Stimulated activated CD8-positive, alpha-beta memory T cell treated with anti-CD3 and anti-CD28 coated beads, Interleukin-4, amount 100 ng/mL, for 1 hour (primary cell): ENCODE measurements around the gene COL4A2.

ENCODE experiments used
- DNase-seq, 2 donors: peaks; one replicate each; pipeline ENCODE4 v3.0.0-alpha.2; 2020; ENCODE audit warnings: low read depth in 2 of 2, low spot score in 1 of 2

The COL4A2 gene

DNA sequence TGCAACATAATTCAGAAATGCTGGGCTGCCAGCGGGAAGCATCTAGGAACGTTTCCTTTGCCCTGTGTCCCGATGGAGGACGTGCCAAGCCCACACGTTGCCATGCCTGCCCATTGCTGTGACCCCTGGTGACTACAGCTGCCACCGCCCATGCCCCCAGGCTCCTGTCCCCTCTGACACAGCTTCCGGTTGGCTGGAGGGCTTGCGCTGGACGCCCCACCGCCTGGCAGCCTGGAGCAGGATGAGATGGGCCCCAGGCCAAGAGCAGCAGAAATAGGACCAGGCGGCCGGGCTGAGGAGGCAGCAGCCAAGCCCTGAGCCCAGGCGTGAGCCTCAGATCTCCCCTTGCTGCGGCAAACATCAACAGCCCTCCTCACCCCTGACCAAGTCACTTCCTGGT lies 125.9 kb downstream of the COL4A2 start:
- no peak for DNase-seq

GRCh38 chr13:110434629-110435028 lies 127.5 kb downstream of the COL4A2 start:
- no peak for DNase-seq

DNA sequence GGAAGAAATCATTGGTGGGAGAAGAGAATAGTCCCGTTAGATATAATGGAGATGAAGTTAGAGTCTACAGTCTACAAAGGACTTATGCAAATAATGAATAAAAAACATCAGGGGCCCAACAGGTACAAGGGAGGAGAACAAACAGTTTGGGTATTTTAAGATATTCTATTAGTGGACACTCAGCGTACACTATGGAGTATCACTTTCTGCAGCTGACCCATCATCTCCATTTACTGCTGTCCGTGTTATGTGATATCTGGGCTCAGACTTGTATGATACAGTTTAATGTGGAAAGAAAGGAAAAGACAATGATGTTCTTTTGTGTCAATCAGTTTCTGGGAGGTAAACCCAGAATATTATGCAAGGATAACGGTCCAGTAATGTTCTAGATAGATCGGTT lies 128.2 kb downstream of the COL4A2 start:
- DNase-seq, result no peak

DNA sequence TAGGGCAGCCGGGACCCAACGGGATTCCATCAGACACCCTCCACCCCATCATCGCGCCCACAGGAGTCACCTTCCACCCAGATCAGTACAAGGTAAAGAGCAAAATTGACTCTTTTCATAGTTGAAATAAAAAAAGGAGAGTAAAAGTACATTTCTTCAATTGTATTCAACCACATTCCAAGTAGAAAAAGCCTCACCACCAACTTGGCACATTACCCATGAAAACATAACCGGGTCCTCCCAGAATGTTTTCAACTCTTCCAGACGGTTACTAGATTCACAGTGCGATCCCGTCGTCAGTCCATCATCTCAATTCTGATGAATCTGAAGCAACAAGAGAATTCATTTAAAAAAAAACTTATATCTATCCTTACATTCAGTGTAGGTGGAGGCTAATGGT lies 129.2 kb downstream of the COL4A2 start:
- DNase-seq, result no peak

DNA sequence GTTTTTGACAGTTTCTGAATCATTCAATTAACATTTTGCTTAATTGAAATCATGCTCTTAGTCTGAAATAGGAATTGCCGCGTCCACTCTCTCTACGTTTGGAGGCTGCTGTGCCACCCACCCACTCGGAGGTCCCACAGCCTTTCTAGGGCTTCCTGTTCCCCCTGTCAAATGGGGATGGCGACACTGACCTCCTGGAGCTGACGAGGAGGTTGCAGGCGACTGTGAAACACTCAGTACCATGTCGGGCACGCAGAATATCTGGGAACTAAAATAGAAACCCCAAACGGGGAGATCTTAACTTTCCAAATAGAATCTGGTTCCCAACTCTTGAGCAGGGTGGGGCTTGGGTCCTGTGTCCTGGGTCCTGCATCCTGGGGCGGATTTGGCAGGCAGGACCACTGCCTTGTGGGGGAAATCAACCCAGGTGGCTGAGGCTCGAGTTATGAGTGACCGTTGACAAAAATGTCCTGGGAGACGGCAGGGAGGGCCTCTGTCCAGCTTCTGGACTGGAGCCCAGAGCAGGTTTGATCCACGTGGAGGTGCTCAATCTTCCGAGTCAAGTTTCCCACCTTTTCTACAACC lies 129.8 kb downstream of the COL4A2 start:
- no peak for DNase-seq

DNA sequence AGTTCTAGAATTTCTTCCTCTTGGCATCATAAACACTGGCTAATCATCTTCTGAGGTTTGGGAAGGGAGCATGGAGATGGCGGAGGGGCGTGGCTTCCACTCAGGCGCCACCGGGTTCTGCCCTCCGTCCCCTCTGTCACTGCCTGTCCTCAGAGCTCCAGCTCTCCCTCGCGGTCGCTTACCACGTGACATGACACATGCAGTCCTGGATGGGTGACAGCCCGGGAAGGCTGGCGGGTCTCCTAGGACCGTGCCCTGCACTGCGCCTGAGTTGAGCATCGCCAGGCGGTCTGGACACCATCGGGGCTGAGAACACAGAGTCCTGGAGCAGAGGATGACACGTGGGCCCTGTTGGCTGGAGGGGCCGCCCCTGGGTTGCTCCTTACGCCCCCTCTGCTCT lies 131.1 kb downstream of the COL4A2 start:
- no peak for DNase-seq

- DNase-seq, result no peak
Observed at GRCh38 chr13:110438776-110439175, 131.7 kb downstream of the COL4A2 start.

GRCh38 chr13:110440946-110441731 lies 134.1 kb downstream of the COL4A2 start:
- DNase-seq, result no peak

DNA sequence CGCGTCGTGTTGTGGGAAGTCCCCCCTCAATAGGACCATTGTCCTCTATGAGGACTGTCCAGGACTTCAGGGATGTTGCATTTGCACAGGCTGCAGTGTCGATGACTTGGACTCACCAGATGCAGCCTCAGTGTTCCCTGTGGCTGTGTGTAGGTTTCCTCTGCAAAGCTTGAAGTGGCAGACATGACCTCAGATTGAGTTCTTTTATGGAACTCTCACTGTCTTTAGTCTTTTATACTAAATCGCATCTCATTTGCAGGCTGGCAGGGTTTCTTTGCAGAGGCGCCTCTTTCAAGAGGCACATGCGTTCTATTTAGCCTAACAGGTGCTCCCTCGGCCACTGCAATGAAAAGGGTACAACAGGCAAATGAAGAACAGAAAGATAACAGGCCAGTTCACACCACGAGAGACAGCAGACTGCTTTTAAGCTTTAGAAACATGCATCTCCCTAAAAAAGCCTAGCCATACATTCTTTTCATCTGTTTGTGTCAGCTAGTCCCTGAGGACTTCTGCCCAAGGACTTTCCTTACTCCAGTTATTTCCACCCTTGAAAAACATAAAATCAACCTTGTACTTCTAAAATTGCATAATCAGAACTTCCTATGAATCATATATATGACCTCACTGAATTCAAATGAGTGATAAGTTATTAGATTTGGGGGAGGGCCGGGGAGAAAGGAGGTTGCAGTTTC lies 136.0 kb downstream of the COL4A2 start:
- DNase-seq, result no peak

- DNase-seq, result no peak
Observed at GRCh38 chr13:110443622-110444225, 136.6 kb downstream of the COL4A2 start.

- DNase-seq, result no peak
Observed at GRCh38 chr13:110444226-110444653, 137.2 kb downstream of the COL4A2 start.

DNA sequence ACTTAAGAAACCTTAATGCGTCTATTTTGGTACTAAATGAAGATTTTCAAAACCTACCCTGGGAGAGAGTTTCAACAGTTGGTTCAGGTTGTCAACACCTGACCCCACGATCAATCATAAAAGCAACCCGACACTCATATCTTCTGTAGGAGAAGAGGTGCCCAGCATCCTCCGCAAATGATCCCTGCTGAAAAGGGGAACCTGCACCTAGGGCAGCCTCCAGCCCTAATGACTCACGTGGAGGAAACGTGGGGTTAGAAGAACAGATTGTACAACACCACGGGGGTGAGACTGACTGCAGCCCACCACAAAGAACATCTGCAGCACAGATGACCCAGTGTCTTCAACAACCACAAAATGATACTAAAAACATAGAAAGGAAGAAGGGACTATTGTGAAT lies 138.1 kb downstream of the COL4A2 start:
- DNase-seq, result no peak

DNA sequence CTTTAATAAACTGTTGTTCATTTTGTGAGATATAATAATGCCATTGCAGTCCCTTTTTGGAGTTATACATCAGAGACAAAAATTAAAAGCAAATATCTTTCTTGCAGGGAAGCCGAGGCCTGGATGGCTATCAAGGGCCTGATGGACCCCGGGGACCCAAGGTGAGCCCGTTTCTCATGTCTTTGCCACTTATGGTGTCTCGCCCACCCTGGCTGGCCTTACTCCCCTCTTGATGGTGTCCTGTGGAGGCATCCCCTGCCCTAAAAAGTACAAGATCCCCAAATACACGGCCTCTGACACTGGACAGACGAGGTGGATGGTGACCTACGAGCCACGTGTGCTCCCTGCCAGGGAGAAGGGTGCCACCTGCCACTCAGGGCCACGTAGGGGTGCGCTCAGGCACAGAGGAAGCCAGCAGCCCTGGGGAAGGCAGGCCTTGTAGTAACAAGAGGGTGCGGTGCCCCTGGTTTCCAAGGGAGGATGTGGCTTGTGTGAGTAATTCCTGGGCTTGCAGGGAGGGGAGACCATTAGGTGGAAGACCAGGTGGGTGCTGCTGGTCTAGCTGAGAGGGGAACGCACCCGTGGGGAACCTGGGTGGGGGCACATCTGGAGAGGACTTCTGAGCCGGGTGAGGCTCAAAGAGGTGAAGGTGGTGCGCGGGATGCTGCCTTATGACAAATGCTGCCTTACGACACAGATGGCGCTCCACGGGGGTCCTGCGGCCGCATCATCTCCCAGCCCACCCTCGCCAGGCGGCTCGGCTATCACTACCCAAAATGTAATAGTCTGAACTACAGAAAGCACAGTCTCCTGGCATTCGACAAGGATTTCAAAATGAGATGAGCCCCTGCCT lies 138.9 kb downstream of the COL4A2 start:
- no peak for DNase-seq

- no peak for DNase-seq
Observed at GRCh38 chr13:110446575-110446890, 139.4 kb downstream of the COL4A2 start.

GRCh38 chr13:110447058-110447511 lies 140.0 kb downstream of the COL4A2 start:
- no peak for DNase-seq

- DNase-seq, result no peak
Observed at GRCh38 chr13:110447801-110448200, 140.7 kb downstream of the COL4A2 start.

GRCh38 chr13:110448230-110448629 lies 141.1 kb downstream of the COL4A2 start:
- no peak for DNase-seq

GRCh38 chr13:110448677-110449076 lies 141.6 kb downstream of the COL4A2 start:
- DNase-seq, result no peak

- DNase-seq, result no peak
Observed at GRCh38 chr13:110449219-110450015, 142.3 kb downstream of the COL4A2 start.
